BLaER1 (cell line): ENCODE data around the gene CLDN7.

Source experiments
- H3K27ac ChIP-seq: shearing (Covaris generic); formaldehyde crosslinking; 2 replicates; pipeline ENCODE4 v1.8.1; 2022
- H3K27me3 ChIP-seq: shearing (Covaris generic); formaldehyde crosslinking; 2 replicates; pipeline ENCODE4 v1.8.1; 2022
- H3K36me3 ChIP-seq: shearing (Covaris generic); formaldehyde crosslinking; 2 replicates; pipeline ENCODE4 v1.8.1; 2022
- H3K4me1 ChIP-seq: shearing (Covaris generic); formaldehyde crosslinking; 2 replicates; pipeline ENCODE4 v1.8.1; 2022
- H3K4me2 ChIP-seq: shearing (Covaris generic); formaldehyde crosslinking; 2 replicates; pipeline ENCODE4 v1.8.1; 2022
- H3K4me3 ChIP-seq: shearing (Covaris generic); formaldehyde crosslinking; 2 replicates; pipeline ENCODE4 v1.8.1; 2022
- H3K9ac ChIP-seq: shearing (Covaris generic); formaldehyde crosslinking; 2 replicates; pipeline ENCODE4 v1.8.1; 2022
- H3K9me3 ChIP-seq: shearing (Covaris generic); formaldehyde crosslinking; 2 replicates; pipeline ENCODE4 v1.8.1; 2022
- H4K20me1 ChIP-seq: shearing (Covaris generic); formaldehyde crosslinking; 2 replicates; pipeline ENCODE4 v1.8.1; 2022
- Cebpa-rat ChIP-seq: shearing (Covaris generic); IDR thresholded peaks from 2 replicates; pipeline ENCODE4 v1.8.1; 2022

Gene CLDN7

GRCh38 chr17:7285679-7286078, 23.4 kb upstream of the CLDN7 start:
- Histone ChIP-seq H4K20me1 (peaks cover 6% of the 10 kb centered on the region; the same call in 1 of the 2 replicates), H3K36me3 (no peaks in the 10 kb centered on the region), H3K9me3 (no peaks in the 10 kb centered on the region), H3K9ac (no peak overlapping the region), H3K4me3 (no peak overlapping the region), H3K4me1 (peaks cover 34% of the 10 kb centered on the region), H3K27me3 (peaks cover 16% of the 10 kb centered on the region), H3K27ac (no peak overlapping the region), H3K4me2 (no peak overlapping the region)
- TF ChIP-seq Cebpa-rat: no peak

GRCh38 chr17:7284911-7285310, 22.6 kb upstream of the CLDN7 start:
- no peak overlapping the region for H3K4me2 ChIP-seq

GRCh38 chr17:7283471-7284216, 21.4 kb upstream of the CLDN7 start:
- no peak for TF ChIP-seq Cebpa-rat
- no peak overlapping the region for H3K4me3 ChIP-seq
- H3K9ac ChIP-seq: no peak overlapping the region
- H3K27ac ChIP-seq: no peak overlapping the region
- peaks cover 10% of the 10 kb centered on the region for H3K27me3 ChIP-seq
- H3K9me3 ChIP-seq: no peaks in the 10 kb centered on the region
- H3K4me1 ChIP-seq: peaks cover 34% of the 10 kb centered on the region
- H3K36me3 ChIP-seq: no peaks in the 10 kb centered on the region
- H3K4me2 ChIP-seq: peak overlapping the region; percentile 100
- peaks cover 6% of the 10 kb centered on the region; the same call in 1 of the 2 replicates for H4K20me1 ChIP-seq

More at GRCh38 chr17:7284911-7285310, 22.6 kb upstream of the CLDN7 start:
- H3K4me3 ChIP-seq: no peak overlapping the region
- H3K9me3 ChIP-seq: no peaks in the 10 kb centered on the region
- peaks cover 10% of the 10 kb centered on the region for H3K27me3 ChIP-seq
- H3K4me1 ChIP-seq: peaks cover 34% of the 10 kb centered on the region
- no peak for TF ChIP-seq Cebpa-rat
- no peak overlapping the region for H3K27ac ChIP-seq
- H3K9ac ChIP-seq: no peak overlapping the region
- H3K36me3 ChIP-seq: no peaks in the 10 kb centered on the region
- H4K20me1 ChIP-seq: peaks cover 6% of the 10 kb centered on the region; the same call in 1 of the 2 replicates

- Histone ChIP-seq H3K36me3 (no peaks in the 10 kb centered on the region), H3K4me3 (peak overlapping the region; percentile 68)
Measured at GRCh38 chr17:7282752-7283321, 20.6 kb upstream of the CLDN7 start.

GRCh38 chr17:7281953-7282751, 19.9 kb upstream of the CLDN7 start:
- Histone ChIP-seq H4K20me1 (peaks cover 6% of the 10 kb centered on the region; the same call in 1 of the 2 replicates), H3K9ac (peak overlapping the region; percentile 76), H3K4me3 (peak overlapping the region; percentile 68), H3K27me3 (peaks cover 10% of the 10 kb centered on the region), H3K27ac (peak overlapping the region; percentile 46; the same call in 1 of the 2 replicates), H3K4me2 (peak overlapping the region; percentile 100), H3K4me1 (peaks cover 34% of the 10 kb centered on the region), H3K9me3 (no peaks in the 10 kb centered on the region), H3K36me3 (no peaks in the 10 kb centered on the region)
- TF ChIP-seq Cebpa-rat: no peak

More at GRCh38 chr17:7282752-7283321, 20.6 kb upstream of the CLDN7 start:
- no peak for TF ChIP-seq Cebpa-rat
- H3K27me3 ChIP-seq: peaks cover 10% of the 10 kb centered on the region
- H3K9ac ChIP-seq: peak overlapping the region; percentile 76; the same call in 1 of the 2 replicates
- H3K4me1 ChIP-seq: peaks cover 34% of the 10 kb centered on the region
- no peak overlapping the region for H3K27ac ChIP-seq
- H3K4me2 ChIP-seq: peak overlapping the region; percentile 100
- H3K9me3 ChIP-seq: no peaks in the 10 kb centered on the region
- H4K20me1 ChIP-seq: peaks cover 6% of the 10 kb centered on the region; the same call in 1 of the 2 replicates

- Histone ChIP-seq H3K4me1 (peaks cover 26% of the 10 kb centered on the region), H3K27ac (peak within 1 kb of the TSS; percentile 68; the same call in 1 of the 2 replicates), H4K20me1 (peaks cover 6% of the 10 kb centered on the region; the same call in 1 of the 2 replicates), H3K4me2 (peak within 1 kb of the TSS; percentile 100), H3K9ac (peak within 1 kb of the TSS; percentile 76), H3K9me3 (no peaks in the 10 kb centered on the region), H3K27me3 (peaks cover 10% of the 10 kb centered on the region), H3K36me3 (no peaks in the 10 kb centered on the region), H3K4me3 (peak within 1 kb of the TSS; percentile 68)
- TF ChIP-seq Cebpa-rat: no peak
Measured at GRCh38 chr17:7281074-7281952, 19.0 kb upstream of the CLDN7 start, which contains the start of gene SLC2A4. SLC2A4 (plus strand) TSS chr17:7281718; CDS start chr17:7281935, 217 bp downstream.

- Histone ChIP-seq H3K4me2 (peak overlapping the region; percentile 100), H4K20me1 (peaks cover 6% of the 10 kb centered on the region; the same call in 1 of the 2 replicates), H3K27me3 (peaks cover 10% of the 10 kb centered on the region), H3K4me3 (peak overlapping the region; percentile 68), H3K9me3 (no peaks in the 10 kb centered on the region), H3K36me3 (no peaks in the 10 kb centered on the region), H3K9ac (peak overlapping the region; percentile 76), H3K27ac (peak overlapping the region; percentile 68; the same call in 1 of the 2 replicates), H3K4me1 (peaks cover 23% of the 10 kb centered on the region)
- TF ChIP-seq Cebpa-rat: no peak
Measured at GRCh38 chr17:7280519-7281073, 18.3 kb upstream of the CLDN7 start.

GRCh38 chr17:7279448-7279847, 17.2 kb upstream of the CLDN7 start:
- Histone ChIP-seq H3K4me3 (no peak overlapping the region), H4K20me1 (peaks cover 6% of the 10 kb centered on the region; the same call in 1 of the 2 replicates), H3K9ac (no peak overlapping the region), H3K4me2 (no peak overlapping the region), H3K9me3 (no peaks in the 10 kb centered on the region), H3K27ac (no peak overlapping the region), H3K27me3 (peaks cover 10% of the 10 kb centered on the region), H3K36me3 (no peaks in the 10 kb centered on the region), H3K4me1 (peaks cover 23% of the 10 kb centered on the region)
- no peak for TF ChIP-seq Cebpa-rat
